Aorta (tissue), 5 donors: ENCODE data around the gene PCNX1. TPM values are rescaled to one million over a fixed set of nuclear protein-coding genes. Genes with fewer than 3 reads are reported as not detected.
A peak's percentile ranks its signal among the peaks of the same experiment; 100 is the strongest.

Experiments used
- ATAC-seq: fragments of 200-7000 bp; cut with Tn5 transposase; one replicate; pipeline ENCODE4 v1.9.1; 2022; ENCODE audit warnings: moderate library complexity; ENCODE audit not compliant: low FRiP score
- DNase-seq, 2 donors: peaks; one replicate each; pipeline ENCODE4 v3.0.0-alpha.2; 2020
- H3K27ac ChIP-seq, 2 donors: one replicate each; pipeline ENCODE4 v1.5.1; 2013; ENCODE audit warnings: low read length in 2 of 2, mild to moderate bottlenecking in 2 of 2, moderate library complexity in 2 of 2, control low read depth in 1 of 2, inconsistent platforms in 1 of 2, low read depth in 1 of 2
- H3K27me3 ChIP-seq, 2 donors: one replicate each; pipeline ENCODE4 v1.6.1; 2013; ENCODE audit warnings: control low read depth in 1 of 2, low read length in 1 of 2, mild to moderate bottlenecking in 1 of 2, moderate library complexity in 1 of 2; ENCODE audit not compliant: insufficient read depth in 2 of 2, control insufficient read depth in 1 of 2
- H3K36me3 ChIP-seq, 2 donors: one replicate each; pipeline ENCODE4 v1.6.1; 2013; ENCODE audit warnings: control low read depth in 1 of 2, low read length in 1 of 2, mild to moderate bottlenecking in 1 of 2; ENCODE audit not compliant: insufficient read depth in 2 of 2, control insufficient read depth in 1 of 2
- H3K4me1 ChIP-seq, 2 donors: one replicate each; pipeline ENCODE4 v1.6.1; 2013; ENCODE audit warnings: low read length in 2 of 2, control low read depth in 1 of 2, mild to moderate bottlenecking in 1 of 2, moderate library complexity in 1 of 2; ENCODE audit not compliant: insufficient read depth in 2 of 2, control insufficient read depth in 1 of 2
- H3K4me3 ChIP-seq, 2 donors: one replicate each; pipeline ENCODE4 v1.5.1; 2013; ENCODE audit warnings: low read length in 2 of 2, control low read depth in 1 of 2, mild to moderate bottlenecking in 1 of 2
- H3K9me3 ChIP-seq: one replicate; pipeline ENCODE4 v1.6.1; 2013; ENCODE audit warnings: mild to moderate bottlenecking, low read length; ENCODE audit not compliant: control insufficient read depth
- whole genome bisulfite sequencing, 2 donors: extraction: QIAGEN DNeasy Blood & Tissue Kit; methylation state at CpG; one replicate each; pipeline ENCODE4 v1.1.7; 2013; 5-methylcytosine and 5-hydroxymethylcytosine counted together
- intact Hi-C, 2 donors: fragments of 100-400 bp; cut with DNase I; formaldehyde crosslinking; loops; one replicate each; pipeline versions ENCODE4 v1.14.2 to v1.15.0; 2022
- polyA plus RNA-seq, 2 donors: library from polyadenylated mRNA; stranded (reverse); fragments of 200-250 nt; gene quantifications; one replicate each; pipeline ENCODE4 v1.2.3, GENCODE V29; 2013
- total RNA-seq, 2 donors: library from RNA; stranded (reverse); fragmentation: NEBNext Ultra II Directional; extraction: Animal tissue kit (Norgen Biotek cat#: 25700); gene quantifications; one replicate each; pipeline ENCODE4 v1.2.1, GENCODE V29; 2021
- donor health status: healthy with polysubstance abuse.
- donor health status: Bipolar disorder and iron deficiency.
- donor health status: DM: no; HTN: no; CAD: no.
- donor health status: DM: no; HTN: no; CAD: no.
- donor health status: DM: yes; HTN: yes; CAD: no.

Gene PCNX1
- total and polyA plus RNA-seq, 4 donors: 3.4 to 96.4 (median 40.4) TPM

DNA sequence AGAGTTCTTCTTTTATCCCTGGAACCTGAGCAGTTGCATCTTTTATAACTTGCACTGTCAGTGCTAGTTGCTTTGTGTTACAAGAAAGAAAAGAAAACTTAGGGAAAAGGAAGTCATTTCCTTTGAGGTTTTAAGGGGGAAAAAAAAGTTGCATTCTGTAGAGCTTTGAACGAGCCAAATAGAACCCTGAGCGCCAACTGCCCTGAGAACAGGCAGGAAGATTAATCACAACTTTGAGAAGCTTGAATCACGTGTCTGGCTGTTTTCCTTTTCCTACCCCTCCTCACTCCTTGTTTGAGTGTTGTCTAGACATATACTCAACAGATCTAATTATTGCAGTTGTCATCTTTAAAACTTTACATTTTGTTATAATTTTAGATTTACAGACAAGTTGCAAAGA is 12.5 kb downstream of the PCNX1 start:
- Histone ChIP-seq H3K4me3 (no peak overlapping the region), H3K9me3 (no peaks in the 10 kb centered on the region), H3K4me1 (peaks cover 0 to 8% of the 10 kb centered on the region in 2 donors), H3K27ac (no peak overlapping the region), H3K36me3 (peaks cover 0 to 2% of the 10 kb centered on the region in 2 donors), H3K27me3 (no peaks in the 10 kb centered on the region)
- intact Hi-C loops: no loop called here
- no peak for ATAC-seq
- no peak for DNase-seq
- 2 to 3% methylated on average over 3 of the region's 3 CpGs for WGBS, 2 donors

DNA sequence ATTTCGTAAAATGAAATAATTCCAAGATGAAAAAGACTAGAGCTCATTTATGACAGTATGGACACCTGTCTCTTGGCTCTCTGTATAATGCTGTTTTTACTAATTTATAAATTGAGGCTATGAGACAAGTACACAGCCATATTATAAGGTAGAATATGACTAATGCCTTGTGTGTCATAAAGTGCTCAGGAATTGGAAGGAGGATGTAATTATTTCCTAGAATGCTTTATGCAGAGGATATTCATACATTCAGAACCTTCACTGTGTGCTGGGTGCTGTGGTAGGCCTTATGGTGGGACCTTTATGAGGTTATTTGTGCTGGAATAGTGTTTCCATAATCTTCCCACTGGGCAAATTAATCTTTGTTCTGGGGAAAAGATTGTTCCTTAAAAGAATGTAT is 13.3 kb downstream of the PCNX1 start:
- Histone ChIP-seq H3K27ac (no peak overlapping the region), H3K4me1 (peaks cover 0 to 8% of the 10 kb centered on the region in 2 donors), H3K27me3 (no peaks in the 10 kb centered on the region), H3K9me3 (no peaks in the 10 kb centered on the region), H3K36me3 (peaks cover 0 to 2% of the 10 kb centered on the region in 2 donors), H3K4me3 (no peak overlapping the region)
- intact Hi-C loops: no loop called here
- 74 to 83% methylated on average over 1 of the region's 1 CpG for WGBS, 2 donors
- DNase-seq (no peak), ATAC-seq (no peak)

DNA sequence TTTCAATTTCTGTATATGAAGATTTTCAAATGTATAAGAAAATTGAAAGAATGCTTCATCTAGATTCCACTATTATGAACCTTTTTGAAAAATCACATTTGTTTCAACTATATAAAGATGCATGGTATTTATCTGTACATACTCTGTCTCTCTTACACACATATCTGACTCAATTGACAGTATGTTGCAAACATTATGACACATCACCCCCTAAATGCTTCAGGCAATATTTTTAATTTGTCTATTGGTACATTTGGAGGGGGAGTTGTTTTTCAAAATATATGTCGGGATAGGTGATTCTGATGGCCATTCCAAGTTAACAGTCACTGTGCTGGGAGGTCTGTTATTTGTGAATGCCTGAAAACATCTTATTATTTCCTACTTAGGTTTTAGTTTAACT is 14.4 kb downstream of the PCNX1 start:
- Histone ChIP-seq H3K9me3 (no peaks in the 10 kb centered on the region), H3K27ac (no peak overlapping the region), H3K4me1 (peaks cover 0 to 8% of the 10 kb centered on the region in 2 donors), H3K4me3 (no peak overlapping the region), H3K27me3 (no peaks in the 10 kb centered on the region), H3K36me3 (peaks cover 0 to 2% of the 10 kb centered on the region in 2 donors)
- WGBS, 2 donors: 83 to 85% methylated on average over 1 of the region's 1 CpG
- no peak for DNase-seq
- no peak for ATAC-seq
- intact Hi-C loops: no loop called here

DNA sequence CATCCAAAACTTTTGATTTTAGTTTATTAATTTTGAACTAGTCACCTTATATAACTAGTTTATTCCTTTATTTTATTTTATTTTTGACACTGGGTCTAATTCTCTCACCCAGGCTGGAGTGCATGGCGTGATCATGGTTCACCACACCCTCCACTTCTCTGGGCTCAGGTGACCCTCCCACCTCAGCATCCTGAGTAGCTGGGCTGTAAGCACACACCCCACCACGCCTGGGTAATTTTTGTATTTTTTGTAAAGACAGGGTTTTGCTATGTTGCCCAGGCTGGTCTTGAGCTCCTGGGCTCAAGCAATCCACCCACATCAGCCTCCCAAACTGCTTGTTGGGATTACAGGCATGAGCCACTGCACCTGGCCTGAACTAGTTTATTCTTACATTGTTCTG is 17.3 kb downstream of the PCNX1 start:
- 84 to 85% methylated on average over 2 of the region's 2 CpGs for WGBS, 2 donors
- H3K27ac ChIP-seq: no peak overlapping the region
- H3K4me1 ChIP-seq: peaks cover 0 to 7% of the 10 kb centered on the region in 2 donors
- H3K27me3 ChIP-seq: no peaks in the 10 kb centered on the region
- H3K4me3 ChIP-seq: no peak overlapping the region
- no peaks in the 10 kb centered on the region for H3K9me3 ChIP-seq
- H3K36me3 ChIP-seq: no peaks in the 10 kb centered on the region
- no peak for DNase-seq
- intact Hi-C loops: no loop called here
- no peak for ATAC-seq

GRCh38 chr14:70926235-70926830 is 19.1 kb downstream of the PCNX1 start:
- H3K4me3 ChIP-seq: no peak overlapping the region
- intact Hi-C loops: no loop called here
- H3K27me3 ChIP-seq: no peaks in the 10 kb centered on the region
- ATAC-seq: no peak
- no peaks in the 10 kb centered on the region for H3K36me3 ChIP-seq
- H3K4me1 ChIP-seq: no peaks in the 10 kb centered on the region
- DNase-seq: no peak
- no peaks in the 10 kb centered on the region for H3K9me3 ChIP-seq
- H3K27ac ChIP-seq: no peak overlapping the region
- WGBS, 2 donors: 64 to 68% methylated on average over 5 of the region's 5 CpGs

GRCh38 chr14:70931008-70931407 is 23.7 kb downstream of the PCNX1 start:
- DNase-seq: no peak
- Histone ChIP-seq H3K27me3 (no peaks in the 10 kb centered on the region), H3K36me3 (no peaks in the 10 kb centered on the region), H3K4me1 (no peaks in the 10 kb centered on the region), H3K4me3 (no peak overlapping the region), H3K27ac (no peak overlapping the region), H3K9me3 (no peaks in the 10 kb centered on the region)
- ATAC-seq: no peak
- intact Hi-C loops: no loop called here

- ATAC-seq: no peak
- H3K4me3 ChIP-seq: peak overlapping the region in 1 of 2 donors; percentile 26
- no peaks in the 10 kb centered on the region for H3K36me3 ChIP-seq
- 80 to 81% methylated on average over 5 of the region's 5 CpGs for WGBS, 2 donors
- H3K27ac ChIP-seq: no peak overlapping the region
- intact Hi-C loops: no loop called here
- DNase-seq: no peak
- no peaks in the 10 kb centered on the region for H3K9me3 ChIP-seq
- no peaks in the 10 kb centered on the region for H3K27me3 ChIP-seq
- H3K4me1 ChIP-seq: no peaks in the 10 kb centered on the region
These were observed 26.8 kb downstream of the PCNX1 start for GRCh38 chr14:70934084-70934483.

DNA sequence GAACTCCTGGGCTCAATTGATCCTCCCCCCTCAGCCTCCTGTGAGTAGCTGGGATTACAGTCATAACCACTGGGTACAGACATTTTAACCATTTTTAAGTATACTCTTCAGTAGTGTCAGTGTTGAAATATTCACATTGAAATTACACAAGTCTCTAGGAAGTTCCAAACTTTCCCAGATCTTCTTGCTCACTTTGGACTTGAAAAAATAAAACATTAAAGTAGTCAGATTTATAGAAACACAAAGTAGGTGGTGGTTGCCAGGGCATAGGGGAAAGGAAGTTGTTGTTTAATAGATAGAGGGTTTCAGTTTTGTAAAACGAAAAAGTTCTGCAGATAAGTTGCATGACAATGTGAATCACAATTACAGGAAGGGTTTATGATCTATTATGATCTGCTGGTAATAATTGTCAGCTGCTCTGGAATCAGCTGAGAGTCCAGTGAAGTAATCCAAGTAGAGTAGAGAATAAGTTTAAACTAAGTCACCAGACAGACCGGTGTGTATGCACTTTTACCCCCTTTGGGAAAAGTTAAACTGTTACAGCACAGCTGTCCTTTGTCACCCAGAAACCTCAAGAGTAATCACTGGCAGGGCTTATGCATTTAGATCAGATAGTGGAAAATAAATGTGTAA is 27.4 kb downstream of the PCNX1 start:
- intact Hi-C loops: no loop called here
- no peaks in the 10 kb centered on the region for H3K4me1 ChIP-seq
- no peaks in the 10 kb centered on the region for H3K36me3 ChIP-seq
- ATAC-seq: peak; percentile 68
- WGBS, 2 donors: 8 to 19% methylated on average over 2 of the region's 2 CpGs
- no peak overlapping the region for H3K4me3 ChIP-seq
- no peaks in the 10 kb centered on the region for H3K27me3 ChIP-seq
- H3K27ac ChIP-seq: no peak overlapping the region
- no peak for DNase-seq
- no peaks in the 10 kb centered on the region for H3K9me3 ChIP-seq

DNA sequence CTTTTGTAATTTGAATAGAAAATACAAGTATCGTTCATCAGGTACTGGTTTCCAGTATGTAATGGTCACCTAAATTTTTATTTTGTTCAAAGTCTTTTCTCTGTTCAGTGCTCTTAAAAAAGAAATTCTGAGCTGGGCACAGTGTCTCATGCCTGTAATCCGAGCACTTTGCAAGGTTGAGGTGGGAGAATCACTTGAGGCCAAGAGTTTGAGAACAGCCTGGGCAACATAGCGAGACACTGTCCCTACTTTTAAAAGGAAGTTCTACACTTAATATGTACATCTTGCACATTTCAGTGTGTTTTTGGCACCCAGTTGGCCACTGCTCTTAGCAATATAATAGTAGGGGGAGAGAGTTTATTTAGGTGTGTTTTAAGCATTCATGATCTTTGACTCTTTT is 27.9 kb downstream of the PCNX1 start:
- ATAC-seq (no peak), DNase-seq (no peak)
- WGBS, 2 donors: 56 to 58% methylated on average over 3 of the region's 3 CpGs
- intact Hi-C loops: no loop called here
- Histone ChIP-seq H3K4me1 (no peaks in the 10 kb centered on the region), H3K9me3 (no peaks in the 10 kb centered on the region), H3K36me3 (no peaks in the 10 kb centered on the region), H3K27ac (no peak overlapping the region), H3K4me3 (no peak overlapping the region), H3K27me3 (no peaks in the 10 kb centered on the region)
